ENCODE results near the gene TDP1. TPM values are rescaled to one million over a fixed set of nuclear protein-coding genes. Genes with fewer than 3 reads are reported as not detected.

The TDP1 gene
- total and polyA plus RNA-seq, 2 of the 13 experiments (the other 11 are each of a cell fraction or from before 2014, with no cell fraction given) = 16.4 to 31.2 TPM

DNA sequence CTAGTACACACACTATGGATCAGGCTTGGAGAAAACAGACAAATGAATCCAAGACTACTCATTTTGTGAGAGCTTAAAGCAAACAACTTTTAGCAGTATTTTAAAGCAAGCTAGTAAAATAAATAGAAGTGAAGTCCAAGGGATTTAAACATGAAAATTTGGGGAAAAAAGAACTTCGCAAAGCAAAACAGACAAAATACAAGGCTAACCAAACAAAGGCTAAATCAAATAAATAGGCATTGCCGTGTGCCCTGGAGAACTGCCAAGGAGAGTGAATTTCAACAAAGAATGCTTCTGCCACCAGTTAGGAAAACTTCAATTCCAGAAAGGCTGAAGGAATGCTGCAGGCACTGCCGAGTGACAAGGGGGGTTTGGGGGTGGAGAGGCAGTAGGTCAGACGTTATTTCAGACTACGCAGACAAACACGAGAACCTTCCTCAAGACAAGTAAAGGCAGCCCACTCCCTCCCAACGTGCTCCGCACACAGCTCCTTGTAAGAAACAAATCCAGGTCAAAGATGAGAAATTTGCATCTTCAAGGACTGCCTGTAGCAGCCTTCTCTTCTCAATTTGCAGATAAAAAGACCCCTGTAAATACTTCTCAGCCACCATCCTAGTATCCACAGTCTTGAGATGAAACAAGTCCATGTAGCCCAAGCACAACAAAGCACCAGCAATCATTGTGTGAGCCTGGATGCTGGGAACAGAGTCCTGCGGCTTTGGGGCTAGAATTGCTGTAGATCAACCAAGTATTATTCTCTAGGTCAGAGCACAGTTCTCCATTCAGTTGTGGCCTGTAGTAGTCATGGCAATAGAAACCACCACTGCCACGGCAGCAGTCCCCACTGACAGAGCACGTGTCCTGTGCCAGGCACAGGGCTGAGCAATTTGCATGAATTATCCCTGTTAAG lies 44.5 kb upstream of the TDP1 start (continued):
- TF ChIP-seq SOX6 (IDR thresholded peaks at IDR 0.05) = no peak
- TF ChIP-seq SOX6 (CRISPR knock-in tag; IDR thresholded peaks at IDR 0.05) = peak; percentile 96
- TF ChIP-seq, protein P1, sequence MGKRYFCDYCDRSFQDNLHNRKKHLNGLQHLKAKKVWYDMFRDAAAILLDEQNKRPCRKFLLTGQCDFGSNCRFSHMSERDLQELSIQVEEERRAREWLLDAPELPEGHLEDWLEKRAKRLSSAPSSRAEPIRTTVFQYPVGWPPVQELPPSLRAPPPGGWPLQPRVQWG (CRISPR knock-in tag; IDR thresholded peaks at IDR 0.05; ENCODE audit: borderline replicate concordance, low read depth) = no peak
- TF ChIP-seq RBM39 (IDR thresholded peaks at IDR 0.05; ENCODE audit: low read depth, low read length, poor library complexity, severe bottlenecking) = no peak
- no peak for TF ChIP-seq ZNF234 (CRISPR knock-in tag; conservative IDR thresholded peaks at IDR 0.05)
- TF ChIP-seq PAWR (CRISPR knock-in tag; IDR thresholded peaks at IDR 0.05; ENCODE audit: borderline replicate concordance) = no peak
- TF ChIP-seq PPARG (CRISPR knock-in tag; conservative IDR thresholded peaks at IDR 0.05) = peak; percentile 51
- TF ChIP-seq ZNF382 (CRISPR knock-in tag; IDR thresholded peaks at IDR 0.05; ENCODE audit: borderline replicate concordance) = no peak
- TF ChIP-seq SPEN (CRISPR knock-in tag; IDR thresholded peaks at IDR 0.05; ENCODE audit: low read depth) = no peak; the same call in 1 of the 2 replicates
- TF ChIP-seq ARHGAP35 (CRISPR knock-in tag; IDR thresholded peaks at IDR 0.05; ENCODE audit: borderline replicate concordance) = no peak
- TF ChIP-seq HNRNPL (IDR thresholded peaks at IDR 0.05; ENCODE audit: low read depth, low read length) = no peak
- TF ChIP-seq ZNF3 (CRISPR knock-in tag; IDR thresholded peaks at IDR 0.05) = no peak
- no peak for TF ChIP-seq ZNF878 (CRISPR knock-in tag; IDR thresholded peaks at IDR 0.05)
- TF ChIP-seq HMGXB4 (CRISPR knock-in tag; IDR thresholded peaks at IDR 0.05; ENCODE audit: borderline replicate concordance in 1 of 2, low read depth in 1 of 2) = no peak
- TF ChIP-seq SALL1 (CRISPR knock-in tag; IDR thresholded peaks at IDR 0.05) = peak; percentile 90
- TF ChIP-seq, protein P2, sequence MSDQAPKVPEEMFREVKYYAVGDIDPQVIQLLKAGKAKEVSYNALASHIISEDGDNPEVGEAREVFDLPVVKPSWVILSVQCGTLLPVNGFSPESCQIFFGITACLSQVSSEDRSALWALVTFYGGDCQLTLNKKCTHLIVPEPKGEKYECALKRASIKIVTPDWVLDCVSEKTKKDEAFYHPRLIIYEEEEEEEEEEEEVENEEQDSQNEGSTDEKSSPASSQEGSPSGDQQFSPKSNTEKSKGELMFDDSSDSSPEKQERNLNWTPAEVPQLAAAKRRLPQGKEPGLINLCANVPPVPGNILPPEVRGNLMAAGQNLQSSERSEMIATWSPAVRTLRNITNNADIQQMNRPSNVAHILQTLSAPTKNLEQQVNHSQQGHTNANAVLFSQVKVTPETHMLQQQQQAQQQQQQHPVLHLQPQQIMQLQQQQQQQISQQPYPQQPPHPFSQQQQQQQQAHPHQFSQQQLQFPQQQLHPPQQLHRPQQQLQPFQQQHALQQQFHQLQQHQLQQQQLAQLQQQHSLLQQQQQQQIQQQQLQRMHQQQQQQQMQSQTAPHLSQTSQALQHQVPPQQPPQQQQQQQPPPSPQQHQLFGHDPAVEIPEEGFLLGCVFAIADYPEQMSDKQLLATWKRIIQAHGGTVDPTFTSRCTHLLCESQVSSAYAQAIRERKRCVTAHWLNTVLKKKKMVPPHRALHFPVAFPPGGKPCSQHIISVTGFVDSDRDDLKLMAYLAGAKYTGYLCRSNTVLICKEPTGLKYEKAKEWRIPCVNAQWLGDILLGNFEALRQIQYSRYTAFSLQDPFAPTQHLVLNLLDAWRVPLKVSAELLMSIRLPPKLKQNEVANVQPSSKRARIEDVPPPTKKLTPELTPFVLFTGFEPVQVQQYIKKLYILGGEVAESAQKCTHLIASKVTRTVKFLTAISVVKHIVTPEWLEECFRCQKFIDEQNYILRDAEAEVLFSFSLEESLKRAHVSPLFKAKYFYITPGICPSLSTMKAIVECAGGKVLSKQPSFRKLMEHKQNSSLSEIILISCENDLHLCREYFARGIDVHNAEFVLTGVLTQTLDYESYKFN (CRISPR knock-in tag; conservative IDR thresholded peaks at IDR 0.05) = peak; percentile 95
- no peak for TF ChIP-seq TCF12 (IDR thresholded peaks at IDR 0.05)
- TF ChIP-seq TCF12 (CRISPR knock-in tag; IDR thresholded peaks at IDR 0.05) = 0 out of 2 replicates have a peak, but pooled peaks have one; percentile 10
- no peak for TF ChIP-seq SNAPC2 (CRISPR knock-in tag; IDR thresholded peaks at IDR 0.05)
- peak; percentile 21; the same call in 1 of the 2 replicates for TF ChIP-seq MIER3 (CRISPR knock-in tag; IDR thresholded peaks at IDR 0.05; ENCODE audit: borderline replicate concordance)
- TF ChIP-seq MEF2D (CRISPR knock-in tag; IDR thresholded peaks at IDR 0.05) = no peak; the same call in 1 of the 2 replicates
- TF ChIP-seq NFE2L2 (IDR thresholded peaks at IDR 0.05; ENCODE audit: low read length) = no peak
- TF ChIP-seq NFRKB (IDR thresholded peaks at IDR 0.05) = no peak
- TF ChIP-seq ZSCAN29 (CRISPR knock-in tag; conservative IDR thresholded peaks at IDR 0.05) = 0 out of 2 replicates have a peak, but pooled peaks have one; percentile 33
- no peak for TF ChIP-seq ZNF674 (CRISPR knock-in tag; IDR thresholded peaks at IDR 0.05; ENCODE audit: low read depth)
- TF ChIP-seq ZNF263 (CRISPR knock-in tag; IDR thresholded peaks at IDR 0.05) = 0 out of 2 replicates have a peak, but pooled peaks have one; percentile 40

Measured in HepG2 (cell line).